ENCODE results near the gene LCP1. TPM values are rescaled to one million over a fixed set of nuclear protein-coding genes. Genes with fewer than 3 reads are reported as not detected.
A peak's percentile ranks its signal among the peaks of the same experiment; 100 is the strongest.

The LCP1 gene
- total and polyA plus RNA-seq, 9 of the 15 experiments (the other 6 are each of a cell fraction or from before 2014, with no cell fraction given): 83.0 to 255 (median 163) TPM

GRCh38 chr13:46160471-46161066 is 21.4 kb downstream of the LCP1 start (continued):
- TF ChIP-seq REST (IDR thresholded peaks at IDR 0.05; ENCODE audit: borderline replicate concordance): peak; percentile 24; the same call in 1 of the 2 replicates
- no peak for TF ChIP-seq REST (CRISPR knock-in tag; IDR thresholded peaks at IDR 0.05; ENCODE audit: low read depth)
- no peak for TF ChIP-seq KLF1 (tag; IDR thresholded peaks at IDR 0.05)
- TF ChIP-seq CTCF (IDR thresholded peaks at IDR 0.05 in 2 of 3, conservative IDR thresholded peaks at IDR 0.05 in 1 of 3; ENCODE audit: insufficient read depth in 2 of 3, low read depth in 1 of 3, low read length in 3 of 3): peak; percentile 57 to 68 (median 67)
- no peak for TF ChIP-seq CEBPG (CRISPR knock-in tag; IDR thresholded peaks at IDR 0.05)
- TF ChIP-seq CEBPG (tag; conservative IDR thresholded peaks at IDR 0.05 in 1 of 2, IDR thresholded peaks at IDR 0.05 in 1 of 2): 0 out of 4 replicates have a peak, but pooled peaks of 1 of the 2 experiments have one; percentile 13
- no peak for TF ChIP-seq STAT5A (IDR thresholded peaks at IDR 0.05; ENCODE audit: borderline replicate concordance, low read length)

Data from K562 (cell line).